ENCODE measurements around the gene TSPAN18. TPM values are rescaled to one million over a fixed set of nuclear protein-coding genes. Genes with fewer than 3 reads are reported as not detected.

Gene TSPAN18
- total and polyA plus RNA-seq, 9 donors, result 2.1 to 35.3 (median 14.4) TPM

DNA sequence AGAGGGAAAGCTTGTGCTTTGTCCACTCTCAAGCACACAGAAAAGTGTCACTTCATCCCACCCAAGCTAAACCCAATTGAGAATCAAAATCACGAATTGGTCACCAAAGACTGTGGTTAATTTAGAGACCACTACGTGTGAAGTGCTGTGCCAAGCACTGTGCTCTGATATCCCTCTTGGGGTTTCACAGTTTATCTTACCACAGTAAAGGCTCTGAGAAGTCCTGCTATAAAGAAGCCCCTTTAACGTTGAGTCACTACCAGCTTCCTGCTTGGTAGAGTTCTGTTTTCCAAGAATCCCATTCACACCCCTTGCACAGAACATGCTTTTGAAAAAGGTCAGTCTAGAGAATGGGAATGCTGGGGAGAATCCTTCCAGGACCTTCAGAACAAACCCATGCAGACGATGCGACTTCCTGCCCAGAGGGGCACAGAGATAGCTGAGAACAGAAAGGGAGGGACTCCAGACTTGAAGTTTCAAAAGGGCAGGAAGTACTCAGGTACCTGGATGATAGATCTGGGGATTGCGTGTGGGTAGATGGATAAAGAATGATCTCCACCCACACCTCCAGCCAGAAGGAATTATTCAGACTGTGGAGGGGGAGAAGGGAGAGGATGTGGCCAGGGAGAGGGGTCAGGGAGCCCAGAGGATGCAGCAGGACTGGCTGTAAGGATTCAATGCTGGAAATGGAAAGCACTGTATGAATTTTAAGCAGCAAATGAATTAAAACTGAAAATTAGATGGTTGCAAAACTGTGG, 18.1 kb upstream of the TSPAN18 start:
- Histone ChIP-seq H3K4me3 (no peak overlapping the region), H3K27ac (no peak overlapping the region), H3K9me3 (no peaks in the 10 kb centered on the region), H3K4me1 (ENCODE audit: insufficient read depth) (peaks cover 2% of the 10 kb centered on the region), H3K27me3 (no peaks in the 10 kb centered on the region), H3K36me3 (no peaks in the 10 kb centered on the region)
- intact Hi-C loops (cut with DNase I), result no loop called here
- TF ChIP-seq CTCF (IDR thresholded peaks at IDR 0.05) (no peak), POLR2A (IDR thresholded peaks at IDR 0.05) (no peak), EP300 (IDR thresholded peaks at IDR 0.05) (no peak)
- DNase-seq, result no peak
- 72 to 77% (median 74%) methylated on average over 6 of the region's 6 CpGs for WGBS, 3 donors

DNA sequence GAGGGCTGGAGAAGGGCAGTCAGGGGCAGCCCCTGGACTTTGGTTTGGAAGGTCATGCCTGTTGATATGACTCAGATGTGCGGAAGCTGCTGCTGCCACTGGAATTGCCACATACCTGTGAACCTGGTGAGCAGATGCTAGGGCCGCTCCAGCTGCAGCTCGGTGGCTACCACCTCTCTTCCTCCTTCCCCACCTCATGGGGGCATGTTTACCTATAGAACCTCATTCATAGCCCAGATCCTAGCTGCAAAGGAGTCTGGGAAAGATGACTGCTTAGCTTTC, 17.5 kb upstream of the TSPAN18 start:
- intact Hi-C loops (cut with DNase I), result no loop called here
- no peaks in the 10 kb centered on the region for H3K9me3 ChIP-seq
- no peak for DNase-seq
- TF ChIP-seq CTCF (IDR thresholded peaks at IDR 0.05) (no peak), POLR2A (IDR thresholded peaks at IDR 0.05) (no peak), EP300 (IDR thresholded peaks at IDR 0.05) (no peak)
- H3K4me3 ChIP-seq, result no peak overlapping the region
- no peaks in the 10 kb centered on the region for H3K27me3 ChIP-seq
- WGBS, 3 donors, result 83 to 92% (median 92%) methylated on average over 3 of the region's 3 CpGs
- no peak overlapping the region for H3K27ac ChIP-seq
- H3K36me3 ChIP-seq, result no peaks in the 10 kb centered on the region
- peaks cover 2% of the 10 kb centered on the region for H3K4me1 ChIP-seq (ENCODE audit: insufficient read depth)

GRCh38 chr11:44709966-44710365, 16.8 kb upstream of the TSPAN18 start:
- H3K36me3 ChIP-seq, result no peaks in the 10 kb centered on the region
- H3K27ac ChIP-seq, result no peak overlapping the region
- 78 to 87% (median 84%) methylated on average over 3 of the region's 3 CpGs for WGBS, 3 donors
- no peaks in the 10 kb centered on the region for H3K9me3 ChIP-seq
- TF ChIP-seq EP300 (IDR thresholded peaks at IDR 0.05), result no peak
- TF ChIP-seq POLR2A (IDR thresholded peaks at IDR 0.05), result no peak
- TF ChIP-seq CTCF (IDR thresholded peaks at IDR 0.05), result no peak
- DNase-seq, result no peak
- intact Hi-C loops (cut with DNase I), result no loop called here
- peaks cover 2% of the 10 kb centered on the region for H3K4me1 ChIP-seq (ENCODE audit: insufficient read depth)
- no peaks in the 10 kb centered on the region for H3K27me3 ChIP-seq
- H3K4me3 ChIP-seq, result no peak overlapping the region

DNA sequence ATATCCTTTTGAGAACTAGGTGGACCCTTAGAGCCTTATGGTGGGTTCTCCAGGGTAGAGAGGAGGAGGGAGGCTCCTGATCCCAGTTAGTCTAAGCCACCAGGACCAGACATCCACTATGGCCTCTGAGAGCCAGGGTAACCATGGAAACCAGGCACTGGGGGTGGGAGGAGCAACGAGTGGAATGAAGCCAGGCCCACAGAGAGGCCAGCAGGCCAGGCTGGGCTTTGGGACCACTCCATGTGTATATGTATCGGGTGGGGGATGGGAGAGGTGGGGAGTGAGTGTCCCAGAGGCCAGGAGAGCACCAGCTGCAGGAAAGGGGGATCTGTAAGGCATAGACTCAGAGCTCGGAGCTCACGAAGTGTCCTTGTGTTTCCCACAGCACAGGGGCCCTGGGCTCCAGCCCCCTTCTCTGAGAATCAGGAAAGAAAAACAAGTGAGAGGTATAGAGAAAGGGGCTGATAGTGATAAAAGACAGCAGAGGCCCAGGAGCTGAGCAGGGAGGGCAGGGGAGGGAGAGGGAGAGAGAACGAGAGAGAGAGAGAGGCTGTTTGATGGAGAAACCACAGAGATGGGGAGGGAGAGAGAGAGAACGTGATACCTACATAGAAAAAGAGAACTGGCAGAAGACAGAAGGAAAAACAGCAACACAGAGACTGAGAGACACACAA, 15.5 kb upstream of the TSPAN18 start:
- TF ChIP-seq POLR2A (IDR thresholded peaks at IDR 0.05), result no peak
- TF ChIP-seq EP300 (IDR thresholded peaks at IDR 0.05), result no peak
- TF ChIP-seq CTCF (IDR thresholded peaks at IDR 0.05), result no peak
- DNase-seq, result no peak
- intact Hi-C loops (cut with DNase I), result no loop called here
- Histone ChIP-seq H3K27ac (no peak overlapping the region), H3K4me1 (ENCODE audit: insufficient read depth) (peaks cover 2% of the 10 kb centered on the region), H3K36me3 (no peaks in the 10 kb centered on the region), H3K9me3 (no peaks in the 10 kb centered on the region), H3K4me3 (no peak overlapping the region), H3K27me3 (no peaks in the 10 kb centered on the region)
- 37 to 51% (median 41%) methylated on average over 6 of the region's 6 CpGs for WGBS, 3 donors

All from ovary (tissue), 9 donors.